Stimulated activated CD4-positive, alpha-beta T cell treated with anti-CD3 and anti-CD28 coated beads, Interleukin-15, amount 100 ng/mL, for 48 hours (primary cell): Measurements from ENCODE around the gene UBL4A.

ENCODE experiments used
- DNase-seq, 2 donors: peaks; one replicate each; pipeline ENCODE4 v3.0.0-alpha.2; 2020; ENCODE audit warnings: low read depth in 2 of 2

The UBL4A gene

GRCh38 chrX:154482786-154483185, 3.6 kb downstream of the UBL4A start:
- no peak for DNase-seq

GRCh38 chrX:154481911-154482601, 4.4 kb downstream of the UBL4A start:
- DNase-seq, result no peak

- no peak for DNase-seq
Measured at GRCh38 chrX:154481195-154481594, 5.2 kb downstream of the UBL4A start.

GRCh38 chrX:154478728-154479622, 7.4 kb downstream of the UBL4A start, which contains the start of gene LAGE3:
TSS of gene LAGE3 (minus strand) at chrX:154479281. CDS start at chrX:154478915, 366 bp downstream.
- DNase-seq, result peak; percentile 86 to 91

GRCh38 chrX:154477891-154478477, 8.4 kb downstream of the UBL4A start:
- no peak for DNase-seq

- no peak for DNase-seq
Measured at GRCh38 chrX:154476821-154477220, 9.6 kb downstream of the UBL4A start.

GRCh38 chrX:154473683-154474082, 12.7 kb downstream of the UBL4A start:
- no peak for DNase-seq

- DNase-seq, result no peak
Measured at GRCh38 chrX:154472685-154473632, 13.5 kb downstream of the UBL4A start.

- no peak for DNase-seq
Measured at GRCh38 chrX:154471839-154472684, 14.4 kb downstream of the UBL4A start.

GRCh38 chrX:154470914-154471568, 15.4 kb downstream of the UBL4A start:
- DNase-seq, result no peak

GRCh38 chrX:154470434-154470833, 16.0 kb downstream of the UBL4A start:
- no peak for DNase-seq

- no peak for DNase-seq
Measured at GRCh38 chrX:154469880-154470279, 16.5 kb downstream of the UBL4A start.

- no peak for DNase-seq
Measured at GRCh38 chrX:154469114-154469513, 17.3 kb downstream of the UBL4A start.

GRCh38 chrX:154468217-154468616, 18.2 kb downstream of the UBL4A start:
- DNase-seq, result no peak

- DNase-seq, result no peak
Measured at GRCh38 chrX:154467556-154467955, 18.9 kb downstream of the UBL4A start.

- DNase-seq, result no peak
Measured at GRCh38 chrX:154466907-154467306, 19.5 kb downstream of the UBL4A start.

- no peak for DNase-seq
Measured at GRCh38 chrX:154466036-154466435, 20.4 kb downstream of the UBL4A start.

GRCh38 chrX:154465601-154466000, 20.8 kb downstream of the UBL4A start:
- no peak for DNase-seq

- no peak for DNase-seq
Measured at GRCh38 chrX:154464806-154465365, 21.5 kb downstream of the UBL4A start.
